CD8-positive, alpha-beta memory T cell (primary cell): ENCODE data around the gene TPST2. TPM values are rescaled to one million over a fixed set of nuclear protein-coding genes. Genes with fewer than 3 reads are reported as not detected.

Source experiments
- CTCF ChIA-PET: fragments of 350-600 bp; sonication (Branson Sonifier 250); formaldehyde crosslinking; loops from one replicate; lab custom pipeline; 2021; ENCODE audit warnings: antibody characterized with exemption; lab: Charles Lee
- POLR2A ChIA-PET: fragments of 350-600 bp; sonication (Branson Sonifier 250); formaldehyde crosslinking; loops from one replicate; lab custom pipeline; 2021; ENCODE audit warnings: antibody characterized with exemption; lab: Charles Lee
- DNase-seq, 5 donors: peaks; one replicate each; pipeline versions ENCODE4 v3.0.0 to v3.0.0-alpha.2; 2020 to 2022; ENCODE audit warnings: mixed read lengths in 1 of 5
- H3K27ac ChIP-seq: one replicate; pipeline ENCODE4 v1.7.0; 2013; ENCODE audit warnings: low read depth, mild to moderate bottlenecking, low read length, moderate library complexity
- H3K27me3 ChIP-seq: 2 replicates; pipeline ENCODE4 v1.7.0; 2013; ENCODE audit warnings: low read length, mild to moderate bottlenecking; ENCODE audit not compliant: insufficient read depth, poor library complexity, severe bottlenecking
- H3K36me3 ChIP-seq: 2 replicates; pipeline ENCODE4 v1.7.0; 2013; ENCODE audit warnings: mild to moderate bottlenecking, low read length, moderate library complexity; ENCODE audit not compliant: insufficient read depth
- H3K4me1 ChIP-seq: 2 replicates; pipeline ENCODE4 v1.7.0; 2013; ENCODE audit warnings: mild to moderate bottlenecking, low read length, moderate library complexity; ENCODE audit not compliant: insufficient read depth
- H3K4me3 ChIP-seq: 2 replicates; pipeline ENCODE4 v1.7.0; 2013; ENCODE audit warnings: mild to moderate bottlenecking, low read length
- H3K9me3 ChIP-seq: 2 replicates; pipeline ENCODE4 v1.7.0; 2013; ENCODE audit warnings: mild to moderate bottlenecking, low read length
- H3K27ac Mint-ChIP-seq, 8 donors: one replicate each; pipeline ENCODE4 v1.8.0; 2020 to 2021; ENCODE audit warnings: mixed read lengths in 8 of 8, mild to moderate bottlenecking in 6 of 8, inconsistent platforms in 3 of 8, moderate library complexity in 3 of 8
- H3K27me3 Mint-ChIP-seq, 2 donors: one replicate each; pipeline ENCODE4 v1.8.0; 2020 to 2021; ENCODE audit warnings: mixed read lengths in 2 of 2, mild to moderate bottlenecking in 1 of 2, moderate library complexity in 1 of 2
- H3K36me3 Mint-ChIP-seq, 3 donors: one replicate each; pipeline ENCODE4 v1.8.0; 2020 to 2021; ENCODE audit warnings: mixed read lengths in 3 of 3, inconsistent platforms in 1 of 3, mild to moderate bottlenecking in 1 of 3
- H3K4me1 Mint-ChIP-seq, 3 donors: one replicate each; pipeline ENCODE4 v1.8.0; 2020 to 2021; ENCODE audit warnings: mixed read lengths in 3 of 3, inconsistent platforms in 1 of 3, mild to moderate bottlenecking in 1 of 3
- H3K4me3 Mint-ChIP-seq, 7 donors: one replicate each; pipeline ENCODE4 v1.8.0; 2020 to 2021; ENCODE audit warnings: mixed read lengths in 7 of 7, mild to moderate bottlenecking in 6 of 7, moderate library complexity in 4 of 7, inconsistent platforms in 2 of 7
- H3K9me3 Mint-ChIP-seq, 5 donors: one replicate each; pipeline ENCODE4 v1.8.0; 2020 to 2022; ENCODE audit warnings: mixed read lengths in 5 of 5, mild to moderate bottlenecking in 3 of 5, moderate library complexity in 2 of 5, inconsistent platforms in 1 of 5
- polyA plus RNA-seq: library from polyadenylated mRNA; unstranded; fragments of 300-500 nt; fragmentation: Illumina TruSeq; gene quantifications from one replicate; pipeline ENCODE4 v1.2.3, GENCODE V29; 2021
- total RNA-seq, 2 experiments: library from RNA; stranded (reverse); gene quantifications; one replicate each; pipeline ENCODE4 v1.2.3, GENCODE V29; 2021

Gene TPST2
- total and polyA plus RNA-seq, 3 experiments from 2014 or later = 36.7 to 201 (median 37.3) TPM

- H3K36me3 ChIP-seq = peaks cover 53% of the 10 kb centered on the region
- H3K27ac ChIP-seq = no peak overlapping the region
- Mint-ChIP-seq H3K4me1 (peaks cover 18 to 32% (median 30%) of the 10 kb centered on the region in 3 donors), H3K4me3 (no peak overlapping the region), H3K27me3 (no peaks in the 10 kb centered on the region), H3K9me3 (no peaks in the 10 kb centered on the region), H3K27ac (peak overlapping the region in 2 of 8 donors; percentile 6 to 35), H3K36me3 (peaks cover 21 to 86% (median 26%) of the 10 kb centered on the region in 3 donors)
- no peaks in the 10 kb centered on the region for H3K9me3 ChIP-seq
- ChIA-PET CTCF (no interaction called here), POLR2A (no interaction called here)
- H3K27me3 ChIP-seq = no peaks in the 10 kb centered on the region
- H3K4me1 ChIP-seq = peaks cover 11% of the 10 kb centered on the region
- DNase-seq = no peak
- no peak overlapping the region for H3K4me3 ChIP-seq
These were observed 115.2 kb downstream of the TPST2 start for GRCh38 chr22:26474682-26475081.

Other genes starting within 250 kb of the TPST2 start
- 10 to 100 TPM; 13.1 to 14.2 TPM for gene ASPHD2, start 160.9 kb downstream of the TPST2 start, total RNA-seq
- 4.1 TPM for gene ASPHD2, start 160.9 kb downstream of the TPST2 start, polyA plus RNA-seq
- gene HPS4, start 106.3 kb downstream of the TPST2 start, total RNA-seq = 10 to 100 TPM; 36.7 to 36.8 TPM
- 18.9 TPM for gene HPS4, start 106.3 kb downstream of the TPST2 start, polyA plus RNA-seq
- 10 to 100 TPM; 32.8 to 33.3 TPM for gene SRRD, start 106.3 kb downstream of the TPST2 start, total RNA-seq
- gene SRRD, start 106.3 kb downstream of the TPST2 start, polyA plus RNA-seq = 28.5 TPM
- 10 to 100 TPM; 53.9 to 58.8 TPM for gene TFIP11, start 77.7 kb downstream of the TPST2 start, total RNA-seq
- 41.5 TPM for gene TFIP11, start 77.7 kb downstream of the TPST2 start, polyA plus RNA-seq
- gene CRYBB1, start 27.9 kb upstream of the TPST2 start, total RNA-seq = not detected
- not detected for gene CRYBB1, start 27.9 kb upstream of the TPST2 start, polyA plus RNA-seq
- gene CRYBA4, start 31.8 kb upstream of the TPST2 start, total RNA-seq = not detected
- gene CRYBA4, start 31.8 kb upstream of the TPST2 start, polyA plus RNA-seq = not detected
- 10 to 100 TPM; 52.2 to 57.5 TPM for gene MIAT, start 67.5 kb upstream of the TPST2 start, total RNA-seq
- 3.9 TPM for gene MIAT, start 67.5 kb upstream of the TPST2 start, polyA plus RNA-seq